Right forelimb (tissue), 1 donor: ENCODE results near the gene CLIP1.
A peak's percentile ranks its signal among the peaks of the same experiment; 100 is the strongest.

ENCODE experiments used
- DNase-seq: peaks from one replicate; pipeline ENCODE4 v3.0.0-alpha.2; 2018

Gene CLIP1

GRCh38 chr12:122238861-122239260 is 183.6 kb downstream of the CLIP1 start:
- no peak for DNase-seq

DNA sequence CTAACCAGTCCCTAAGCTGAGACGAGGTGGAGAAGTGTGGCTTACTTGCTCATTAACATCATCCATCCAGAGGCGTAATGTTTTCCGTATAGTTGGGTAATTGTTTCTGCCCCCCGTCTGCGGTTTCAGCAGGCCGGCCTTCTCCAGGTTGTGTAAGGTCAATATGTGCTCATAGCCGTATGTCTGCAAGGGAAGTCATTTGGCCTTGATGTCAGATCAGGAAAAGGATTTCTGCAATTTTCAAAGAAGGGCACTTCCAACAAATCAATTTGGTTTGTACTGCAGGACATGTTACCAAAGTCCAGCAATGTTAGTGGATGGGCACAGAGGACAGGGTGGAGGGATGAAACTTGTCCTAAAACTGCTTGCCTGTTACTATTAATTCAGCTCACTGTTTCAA is 186.7 kb downstream of the CLIP1 start:
- no peak for DNase-seq

- no peak for DNase-seq
Measured at GRCh38 chr12:122232691-122233090, 189.8 kb downstream of the CLIP1 start.

- no peak for DNase-seq
Measured at GRCh38 chr12:122230798-122231197, 191.7 kb downstream of the CLIP1 start.

DNA sequence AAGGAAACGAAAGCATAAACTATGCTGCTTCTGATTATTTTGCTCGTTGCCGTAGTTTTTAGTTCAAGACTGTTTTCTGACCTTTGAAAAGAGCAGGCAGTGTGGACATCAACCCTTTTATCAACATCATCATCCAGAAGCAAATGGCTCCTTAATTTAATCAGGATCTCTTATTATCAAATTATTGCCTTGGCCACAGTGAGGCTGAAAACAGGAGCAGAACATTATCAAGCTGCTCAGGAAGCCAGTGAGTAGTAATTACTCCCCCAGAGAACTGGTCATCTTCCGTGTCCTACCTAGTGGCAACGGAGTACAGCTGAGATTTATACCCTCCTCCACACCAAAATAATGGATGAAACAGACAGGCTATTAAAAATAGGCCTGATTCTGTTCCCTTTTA is 194.4 kb downstream of the CLIP1 start:
- DNase-seq = no peak

GRCh38 chr12:122227341-122227740 is 195.1 kb downstream of the CLIP1 start:
- DNase-seq = no peak

DNA sequence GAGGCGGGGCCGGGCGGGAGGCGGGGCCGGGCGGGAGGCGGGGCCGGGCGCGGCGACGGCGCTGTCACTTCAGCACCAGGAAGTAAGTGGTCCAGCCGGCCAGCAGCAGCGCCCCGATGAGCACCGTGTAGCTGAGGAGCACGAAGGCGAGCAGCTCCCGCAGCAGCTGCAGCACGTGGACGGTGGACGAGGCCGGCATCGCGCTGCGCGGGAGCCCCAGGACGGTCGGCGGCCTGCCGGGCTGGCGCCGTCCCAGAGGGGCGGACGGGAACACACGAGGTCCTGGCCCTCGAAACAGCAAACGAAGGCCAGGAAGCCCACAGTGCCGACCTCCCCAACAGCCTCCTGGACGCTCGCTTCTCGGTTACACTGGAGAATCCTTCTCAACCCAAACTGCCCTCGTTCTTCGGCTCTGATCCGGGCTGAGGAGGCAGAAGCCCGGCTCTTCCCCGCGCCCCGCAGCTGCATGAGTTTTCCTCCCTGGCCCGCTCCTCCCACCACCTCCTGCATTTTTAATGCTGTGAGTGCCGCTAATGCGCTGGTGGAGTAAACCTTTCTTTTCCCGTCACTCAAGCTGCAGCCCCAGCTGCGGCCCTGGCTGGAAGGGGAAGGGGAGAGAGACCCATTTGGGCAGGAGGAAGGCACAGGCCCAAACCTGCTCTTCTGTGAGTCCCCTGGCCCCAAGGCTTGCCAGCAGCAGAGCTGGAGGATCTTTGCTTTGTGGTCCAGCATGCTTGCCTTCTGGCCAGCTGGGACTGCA is 195.9 kb downstream of the CLIP1 start:
- no peak for DNase-seq

DNA sequence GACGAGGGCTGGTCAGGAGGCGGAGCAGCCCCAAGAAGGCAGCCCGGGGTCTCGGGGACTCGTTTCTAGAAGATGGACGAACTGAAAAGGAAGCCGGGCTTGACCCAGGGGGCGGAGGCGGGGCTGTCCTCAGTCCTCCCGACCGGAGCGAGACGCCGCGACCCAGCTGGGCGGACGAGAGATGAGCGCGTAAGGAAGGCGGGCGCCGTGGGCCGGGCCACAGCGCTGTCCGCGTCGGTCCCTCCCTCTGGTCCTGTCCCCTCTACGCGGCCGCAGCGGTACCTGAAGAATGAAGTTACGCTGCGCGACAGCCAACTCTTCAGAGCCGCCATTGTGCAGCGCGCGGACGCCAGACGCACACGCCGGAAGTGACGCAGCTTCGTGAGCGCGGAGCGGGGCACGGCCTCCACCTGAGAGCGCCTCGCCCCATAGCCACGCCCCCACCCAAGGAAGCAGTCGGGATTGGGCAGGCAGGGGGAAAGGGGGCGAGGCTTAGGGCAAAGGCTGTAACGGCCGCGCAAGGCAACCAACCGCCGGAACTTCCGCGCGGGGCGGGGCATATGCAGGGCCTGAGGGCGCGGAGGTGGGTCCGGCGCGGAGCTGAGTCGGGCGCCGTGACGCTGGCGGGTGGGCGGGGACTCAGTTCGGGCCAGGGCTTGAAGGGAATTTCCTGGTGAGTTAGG is 196.6 kb downstream of the CLIP1 start, which contains the start of gene DIABLO:
DIABLO (minus strand) TSS at position 370 of the 683 bp plus-strand sequence; CDS start at position 332, 38 bp downstream.
- peak; percentile 100 for DNase-seq
